ENCODE data around the gene SPATA45.

- TF ChIP-seq CTCF (IDR thresholded peaks at IDR 0.05) (no peak), POLR2A (IDR thresholded peaks at IDR 0.05) (no peak)
Observed at GRCh38 chr1:212820969-212821368, 26.5 kb downstream of the SPATA45 start.
